ENCODE measurements around the gene SLC47A2. TPM values are rescaled to one million over a fixed set of nuclear protein-coding genes. Genes with fewer than 3 reads are reported as not detected.

The SLC47A2 gene
- total RNA-seq, 6 donors from 2014 or later, result 0.09 TPM; not detected in 5

DNA sequence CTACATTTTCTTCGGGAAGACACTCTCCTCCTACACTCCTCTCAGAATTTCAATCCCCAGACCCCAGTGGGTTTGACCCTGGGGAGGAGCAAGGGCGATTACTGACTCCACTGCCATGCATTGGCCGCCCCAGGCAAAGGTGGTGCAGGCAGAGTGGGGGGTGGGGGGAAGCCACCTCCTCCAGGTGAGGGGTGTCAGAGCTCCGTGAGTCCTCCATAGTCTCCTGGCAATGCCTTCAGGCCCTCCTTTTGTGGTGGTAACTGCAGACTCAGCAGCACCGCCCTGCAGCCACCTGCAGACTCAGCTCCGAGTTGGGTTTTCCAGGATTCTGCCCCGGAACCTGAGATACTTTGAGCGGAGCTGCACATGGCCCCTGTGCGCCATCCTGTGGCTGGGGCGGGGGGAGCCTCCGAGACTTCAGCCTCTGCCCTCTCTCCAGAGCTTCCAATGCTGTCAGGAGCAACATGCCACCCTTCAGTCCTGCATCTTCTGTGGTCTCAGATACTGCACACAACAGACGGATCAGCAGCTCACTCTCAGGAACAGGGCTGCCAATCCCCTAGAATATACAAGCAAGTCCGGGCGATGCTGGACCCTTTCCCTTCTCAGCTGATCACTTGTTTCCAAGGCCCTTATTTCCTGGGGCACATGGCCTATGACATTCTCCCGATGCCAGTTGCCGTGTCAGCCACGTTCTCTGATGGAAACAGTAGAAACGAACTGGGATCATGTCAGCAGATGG lies 2.4 kb upstream of the SLC47A2 start:
- 82 to 87% methylated on average over 15 to 18 of the region's 18 CpGs for WGBS, 2 donors
- Histone ChIP-seq H3K27ac (no peak overlapping the region), H3K4me1 (peaks cover 3 to 8% (median 7%) of the 10 kb centered on the region in 4 donors), H3K4me3 (no peak overlapping the region), H3K36me3 (no peaks in the 10 kb centered on the region), H3K27me3 (no peaks in the 10 kb centered on the region), H3K9me3 (no peaks in the 10 kb centered on the region)
- no peak for TF ChIP-seq POLR2AphosphoS5 (IDR thresholded peaks at IDR 0.05)
- TF ChIP-seq POLR2A (IDR thresholded peaks at IDR 0.05), result no peak
- TF ChIP-seq, protein P1, sequence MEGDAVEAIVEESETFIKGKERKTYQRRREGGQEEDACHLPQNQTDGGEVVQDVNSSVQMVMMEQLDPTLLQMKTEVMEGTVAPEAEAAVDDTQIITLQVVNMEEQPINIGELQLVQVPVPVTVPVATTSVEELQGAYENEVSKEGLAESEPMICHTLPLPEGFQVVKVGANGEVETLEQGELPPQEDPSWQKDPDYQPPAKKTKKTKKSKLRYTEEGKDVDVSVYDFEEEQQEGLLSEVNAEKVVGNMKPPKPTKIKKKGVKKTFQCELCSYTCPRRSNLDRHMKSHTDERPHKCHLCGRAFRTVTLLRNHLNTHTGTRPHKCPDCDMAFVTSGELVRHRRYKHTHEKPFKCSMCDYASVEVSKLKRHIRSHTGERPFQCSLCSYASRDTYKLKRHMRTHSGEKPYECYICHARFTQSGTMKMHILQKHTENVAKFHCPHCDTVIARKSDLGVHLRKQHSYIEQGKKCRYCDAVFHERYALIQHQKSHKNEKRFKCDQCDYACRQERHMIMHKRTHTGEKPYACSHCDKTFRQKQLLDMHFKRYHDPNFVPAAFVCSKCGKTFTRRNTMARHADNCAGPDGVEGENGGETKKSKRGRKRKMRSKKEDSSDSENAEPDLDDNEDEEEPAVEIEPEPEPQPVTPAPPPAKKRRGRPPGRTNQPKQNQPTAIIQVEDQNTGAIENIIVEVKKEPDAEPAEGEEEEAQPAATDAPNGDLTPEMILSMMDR (IDR thresholded peaks at IDR 0.05), result no peak
- TF ChIP-seq EP300 (IDR thresholded peaks at IDR 0.05), result no peak
- DNase-seq (no peak), ATAC-seq (ENCODE audit: low FRiP score in 2 of 2) (no peak)

GRCh38 chr17:19718041-19718612 lies 1.7 kb upstream of the SLC47A2 start:
- H3K4me1 ChIP-seq, result peaks cover 3 to 8% (median 7%) of the 10 kb centered on the region in 4 donors
- TF ChIP-seq POLR2A (IDR thresholded peaks at IDR 0.05) (no peak), POLR2AphosphoS5 (IDR thresholded peaks at IDR 0.05) (no peak)
- TF ChIP-seq, protein P1 (IDR thresholded peaks at IDR 0.05), result no peak
- H3K9me3 ChIP-seq, result no peaks in the 10 kb centered on the region
- WGBS, 2 donors, result 68 to 84% methylated on average over 5 to 11 of the region's 12 CpGs
- DNase-seq, result no peak
- ATAC-seq (ENCODE audit: low FRiP score in 2 of 2), result no peak
- H3K36me3 ChIP-seq, result no peaks in the 10 kb centered on the region
- no peaks in the 10 kb centered on the region for H3K27me3 ChIP-seq
- H3K27ac ChIP-seq, result no peak overlapping the region
- H3K4me3 ChIP-seq, result no peak overlapping the region

GRCh38 chr17:19717411-19717908 lies 1.1 kb upstream of the SLC47A2 start:
- H3K4me3 ChIP-seq, result no peak overlapping the region
- TF ChIP-seq POLR2A (IDR thresholded peaks at IDR 0.05), result no peak
- TF ChIP-seq EP300 (IDR thresholded peaks at IDR 0.05), result no peak
- TF ChIP-seq POLR2AphosphoS5 (IDR thresholded peaks at IDR 0.05), result no peak
- TF ChIP-seq, protein P1 (IDR thresholded peaks at IDR 0.05), result no peak
- H3K27ac ChIP-seq, result no peak overlapping the region

DNA sequence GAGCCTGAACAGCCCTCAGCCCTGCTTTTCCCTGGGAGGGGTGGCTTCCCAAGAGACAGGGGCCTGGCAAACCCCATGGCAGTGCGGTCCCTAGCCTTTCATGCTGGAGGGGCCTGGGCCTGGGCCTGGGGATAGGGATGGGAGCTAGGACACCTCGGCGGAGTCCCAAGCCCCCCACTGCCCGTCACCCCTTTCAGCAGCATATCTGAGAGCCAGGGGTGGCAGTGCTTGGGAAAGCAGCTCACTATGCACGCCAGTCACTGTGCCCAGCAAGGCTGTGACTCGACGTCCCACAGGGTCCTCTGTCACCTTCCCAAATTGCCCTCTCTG lies 612 bp upstream of the SLC47A2 start:
- 94 to 95% methylated on average over 3 to 7 of the region's 7 CpGs for WGBS, 2 donors
- Histone ChIP-seq H3K4me3 (no peak overlapping the region), H3K4me1 (peaks cover 3 to 8% (median 7%) of the 10 kb centered on the region in 4 donors), H3K36me3 (no peaks in the 10 kb centered on the region), H3K27me3 (no peaks in the 10 kb centered on the region), H3K27ac (no peak overlapping the region), H3K9me3 (no peaks in the 10 kb centered on the region)
- TF ChIP-seq POLR2A (IDR thresholded peaks at IDR 0.05), result no peak
- TF ChIP-seq EP300 (IDR thresholded peaks at IDR 0.05), result no peak
- TF ChIP-seq, protein P1 (IDR thresholded peaks at IDR 0.05), result no peak
- TF ChIP-seq POLR2AphosphoS5 (IDR thresholded peaks at IDR 0.05), result no peak
- no peak for ATAC-seq (ENCODE audit: low FRiP score in 2 of 2)
- no peak for DNase-seq

More at GRCh38 chr17:19717411-19717908, 1.1 kb upstream of the SLC47A2 start:
- no peak for ATAC-seq (ENCODE audit: low FRiP score in 2 of 2)
- Histone ChIP-seq H3K36me3 (no peaks in the 10 kb centered on the region), H3K4me1 (peaks cover 3 to 8% (median 7%) of the 10 kb centered on the region in 4 donors), H3K9me3 (no peaks in the 10 kb centered on the region), H3K27me3 (no peaks in the 10 kb centered on the region)
- DNase-seq, result no peak
- WGBS, 2 donors, result 81 to 90% methylated on average over 9 to 10 of the region's 10 CpGs
